H9 (cell line): ENCODE measurements around the gene VRK2. TPM values are rescaled to one million over a fixed set of nuclear protein-coding genes. Genes with fewer than 3 reads are reported as not detected.

Experiments
- DNase-seq: peaks from one replicate; pipeline ENCODE4 v3.0.0-alpha.2; 2017
- H2AFZ ChIP-seq: one replicate; pipeline ENCODE4 v1.6.1; 2013; ENCODE audit warnings: mild to moderate bottlenecking, low read length, control low read depth, moderate library complexity
- H2AK5ac ChIP-seq: 2 replicates; pipeline ENCODE4 v1.6.1; 2013; ENCODE audit warnings: low read length, control low read depth, mixed read lengths; ENCODE audit not compliant: insufficient read length
- H2BK120ac ChIP-seq: one replicate; pipeline ENCODE4 v1.6.1; 2013; ENCODE audit warnings: low read depth, mild to moderate bottlenecking, low read length, control low read depth, inconsistent platforms; ENCODE audit not compliant: poor library complexity, severe bottlenecking
- H2BK12ac ChIP-seq: 2 replicates; pipeline ENCODE4 v1.6.1; 2013; ENCODE audit warnings: low read length, control low read depth, mixed read lengths, low read depth; ENCODE audit not compliant: insufficient read length
- H2BK15ac ChIP-seq: 2 replicates; pipeline ENCODE4 v1.6.1; 2013; ENCODE audit warnings: low read depth, low read length, control low read depth
- H2BK20ac ChIP-seq: one replicate; pipeline ENCODE4 v1.6.1; 2013; ENCODE audit warnings: low read depth, mild to moderate bottlenecking, low read length, control low read depth, inconsistent platforms; ENCODE audit not compliant: poor library complexity, severe bottlenecking
- H2BK5ac ChIP-seq: 2 replicates; pipeline ENCODE4 v1.6.1; 2013; ENCODE audit warnings: low read length, control low read depth, mixed read lengths; ENCODE audit not compliant: insufficient read length
- H3K14ac ChIP-seq: 2 replicates; pipeline ENCODE4 v1.6.1; 2013; ENCODE audit warnings: low read length, control low read depth; ENCODE audit not compliant: insufficient read depth
- H3K18ac ChIP-seq: 2 replicates; pipeline ENCODE4 v1.6.1; 2013; ENCODE audit warnings: low read depth, mild to moderate bottlenecking, mixed read lengths, low read length, control low read depth; ENCODE audit not compliant: insufficient read length
- H3K23ac ChIP-seq: 2 replicates; pipeline ENCODE4 v1.6.1; 2013; ENCODE audit warnings: low read length, control low read depth, mixed read lengths, low read depth; ENCODE audit not compliant: insufficient read length
- H3K23me2 ChIP-seq: 2 replicates; pipeline ENCODE4 v1.6.1; 2013; ENCODE audit warnings: low read depth, mild to moderate bottlenecking, mixed read lengths, low read length, control low read depth; ENCODE audit not compliant: insufficient read length, poor library complexity, severe bottlenecking
- H3K27ac ChIP-seq: 2 replicates; pipeline ENCODE4 v1.5.1; 2013; ENCODE audit warnings: low read length, control low read depth, mixed read lengths, low read depth; ENCODE audit not compliant: insufficient read length
- H3K27me3 ChIP-seq: 2 replicates; pipeline ENCODE4 v1.6.1; 2013; ENCODE audit warnings: low read length, control low read depth, inconsistent platforms; ENCODE audit not compliant: insufficient read depth
- H3K4ac ChIP-seq: 2 replicates; pipeline ENCODE4 v1.6.1; 2013; ENCODE audit warnings: low read depth, mild to moderate bottlenecking, control low read depth, inconsistent platforms, low read length, moderate library complexity
- H3K4me1 ChIP-seq: 2 replicates; pipeline ENCODE4 v1.6.1; 2013; ENCODE audit warnings: low read length, control low read depth, inconsistent platforms; ENCODE audit not compliant: insufficient read depth
- H3K4me2 ChIP-seq: 2 replicates; pipeline ENCODE4 v1.6.1; 2013; ENCODE audit warnings: low read length, control low read depth, mixed read lengths; ENCODE audit not compliant: insufficient read length, insufficient read depth
- H3K56ac ChIP-seq: 2 replicates; pipeline ENCODE4 v1.6.1; 2013; ENCODE audit warnings: low read depth, mild to moderate bottlenecking, mixed read lengths, low read length, control low read depth; ENCODE audit not compliant: insufficient read length
- H3K79me1 ChIP-seq: 2 replicates; pipeline ENCODE4 v1.6.1; 2013; ENCODE audit warnings: low read depth, mild to moderate bottlenecking, moderate library complexity, low read length, control low read depth, inconsistent platforms; ENCODE audit not compliant: insufficient read depth, poor library complexity, severe bottlenecking
- H3K79me2 ChIP-seq: 2 replicates; pipeline ENCODE4 v1.6.1; 2013; ENCODE audit warnings: low read length, control low read depth, inconsistent platforms; ENCODE audit not compliant: insufficient read depth
- H3K9ac ChIP-seq: 2 replicates; pipeline ENCODE4 v1.6.1; 2013; ENCODE audit warnings: low read length, control low read depth, mixed read lengths; ENCODE audit not compliant: insufficient read length; ENCODE audit errors: extremely low read depth
- H3K9me3 ChIP-seq: one replicate; pipeline ENCODE4 v1.6.1; 2013; ENCODE audit warnings: low read depth, low read length, inconsistent platforms; ENCODE audit not compliant: control insufficient read depth
- H3T11ph ChIP-seq: one replicate; pipeline ENCODE4 v1.6.1; 2013; ENCODE audit warnings: mild to moderate bottlenecking, low read length, control low read depth, inconsistent platforms
- H4K20me1 ChIP-seq: one replicate; pipeline ENCODE4 v1.6.1; 2013; ENCODE audit not compliant: control insufficient read depth, insufficient read length, insufficient read depth
- H4K5ac ChIP-seq: 2 replicates; pipeline ENCODE4 v1.6.1; 2013; ENCODE audit warnings: low read depth, mild to moderate bottlenecking, mixed read lengths, low read length, control low read depth; ENCODE audit not compliant: insufficient read length
- H4K8ac ChIP-seq: replicated peaks from 2 replicates; pipeline ENCODE4 v1.6.1; 2013; ENCODE audit warnings: low read length, control low read depth, mixed read lengths, low read depth; ENCODE audit not compliant: insufficient read length
- H4K91ac ChIP-seq: 2 replicates; pipeline ENCODE4 v1.6.1; 2013; ENCODE audit warnings: low read depth, mild to moderate bottlenecking, moderate library complexity, mixed read lengths, low read length, control low read depth; ENCODE audit not compliant: insufficient read length
- H3K27ac Mint-ChIP-seq, 3 experiments: 2 replicates in 2 of 3; 3 replicates in 1 of 3; pipeline ENCODE4 v1.8.0; 2020 to 2021; ENCODE audit warnings: mixed read lengths in 3 of 3, mild to moderate bottlenecking in 1 of 3, moderate library complexity in 1 of 3
- H3K27me3 Mint-ChIP-seq: 2 replicates; pipeline ENCODE4 v1.8.0; 2021; ENCODE audit warnings: low read depth, mild to moderate bottlenecking, moderate library complexity, mixed read lengths
- H3K36me3 Mint-ChIP-seq, 3 experiments: 2 replicates in 2 of 3; 3 replicates in 1 of 3; pipeline ENCODE4 v1.8.0; 2020 to 2021; ENCODE audit warnings: low read depth in 3 of 3, mixed read lengths in 3 of 3; ENCODE audit not compliant: insufficient read depth in 1 of 3
- H3K4me1 Mint-ChIP-seq, 2 experiments: 2 replicates each; pipeline ENCODE4 v1.8.0; 2020; ENCODE audit warnings: mixed read lengths in 2 of 2
- H3K4me3 Mint-ChIP-seq, 2 experiments: 2 replicates in 1 of 2; 3 replicates in 1 of 2; pipeline ENCODE4 v1.8.0; 2020 to 2021; ENCODE audit warnings: mild to moderate bottlenecking in 2 of 2, mixed read lengths in 2 of 2, moderate library complexity in 1 of 2
- H3K9me3 Mint-ChIP-seq, 2 experiments: 2 replicates in 1 of 2; 3 replicates in 1 of 2; pipeline ENCODE4 v1.8.0; 2020; ENCODE audit warnings: mild to moderate bottlenecking in 2 of 2, mixed read lengths in 2 of 2, moderate library complexity in 1 of 2
- WGBS: extraction: QIAGEN DNeasy Blood & Tissue Kit; methylation state at CpG from one replicate; pipeline ENCODE4 v1.1.7; 2013; ENCODE audit warnings: missing lambda C conversion rate, low lambda C conversion rate, mixed read lengths; ENCODE audit not compliant: insufficient read length; ENCODE audit errors: extremely low coverage; 5-methylcytosine and 5-hydroxymethylcytosine counted together
- total RNA-seq: library from RNA; stranded (reverse); gene quantifications from 2 replicates; pipeline ENCODE4 v1.2.1, GENCODE V29; 2021
- TF ChIP-seq, protein P1 (sequence below): fragments of 200-600 bp; sonication (generic); conservative IDR thresholded peaks from 3 replicates; pipeline ENCODE4 v1.8.0; 2021; ENCODE audit warnings: antibody characterized with exemption, mild to moderate bottlenecking

Gene VRK2
- total RNA-seq, 1 experiment from 2014 or later: 23.8 TPM

DNA sequence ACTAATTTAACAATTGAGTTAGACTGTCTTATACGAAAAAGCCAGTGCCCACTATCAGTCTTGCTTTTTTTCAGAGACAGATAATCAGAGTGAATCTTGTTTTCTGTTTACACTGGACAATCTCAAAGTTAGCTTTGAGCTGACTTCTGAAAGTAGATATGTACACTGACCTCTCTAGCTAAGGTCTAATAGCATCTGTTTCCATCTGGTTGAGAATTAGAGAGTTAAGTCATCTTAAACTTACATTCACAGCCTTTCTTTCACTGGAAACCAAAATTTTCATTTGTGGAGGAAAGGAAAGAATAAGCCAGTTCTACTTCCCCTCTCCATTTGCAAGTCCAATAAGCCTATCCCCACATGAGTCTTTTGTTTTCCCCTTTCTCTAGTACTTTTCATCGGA is 89.3 kb downstream of the VRK2 start:
- no peak overlapping the region for H2BK20ac ChIP-seq
- H3K14ac ChIP-seq: no peak overlapping the region
- H2BK12ac ChIP-seq: no peak overlapping the region
- Mint-ChIP-seq H3K4me3 (no peak overlapping the region), H3K36me3 (peaks cover 5 to 8% (median 7%) of the 10 kb centered on the region in 3 experiments; a peak in 5 of 7 replicates), H3K4me1 (peaks cover 7 to 10% of the 10 kb centered on the region in 2 experiments; a peak in 3 of 4 replicates), H3K9me3 (no peaks in the 10 kb centered on the region), H3K27me3 (no peaks in the 10 kb centered on the region), H3K27ac (peak overlapping the region in 1 of 3 experiments; percentile 40; a peak in 1 of 7 replicates)
- no peak overlapping the region for H2AFZ ChIP-seq
- H3K23ac ChIP-seq: no peak overlapping the region
- no peak overlapping the region for H3K4me2 ChIP-seq
- no peak overlapping the region for H2BK120ac ChIP-seq
- no peaks in the 10 kb centered on the region for H3K79me1 ChIP-seq
- H3K9ac ChIP-seq: no peak overlapping the region
- no peaks in the 10 kb centered on the region for H3K23me2 ChIP-seq
- no peaks in the 10 kb centered on the region for H3K9me3 ChIP-seq
- DNase-seq: no peak
- H2AK5ac ChIP-seq: no peak overlapping the region
- H3K79me2 ChIP-seq: no peaks in the 10 kb centered on the region
- no peak overlapping the region for H3K27ac ChIP-seq
- H2BK15ac ChIP-seq: no peak overlapping the region
- H4K20me1 ChIP-seq: no peaks in the 10 kb centered on the region
- no peak overlapping the region for H4K5ac ChIP-seq
- no peak overlapping the region for H3T11ph ChIP-seq
- H2BK5ac ChIP-seq: no peak overlapping the region
- no CpG with 5 or more reads among the region's 2 CpGs for WGBS
- H4K8ac ChIP-seq: no peak overlapping the region
- H3K27me3 ChIP-seq: no peaks in the 10 kb centered on the region
- no peaks in the 10 kb centered on the region for H3K4me1 ChIP-seq
- no peak overlapping the region for H4K91ac ChIP-seq
- TF ChIP-seq, protein P1, sequence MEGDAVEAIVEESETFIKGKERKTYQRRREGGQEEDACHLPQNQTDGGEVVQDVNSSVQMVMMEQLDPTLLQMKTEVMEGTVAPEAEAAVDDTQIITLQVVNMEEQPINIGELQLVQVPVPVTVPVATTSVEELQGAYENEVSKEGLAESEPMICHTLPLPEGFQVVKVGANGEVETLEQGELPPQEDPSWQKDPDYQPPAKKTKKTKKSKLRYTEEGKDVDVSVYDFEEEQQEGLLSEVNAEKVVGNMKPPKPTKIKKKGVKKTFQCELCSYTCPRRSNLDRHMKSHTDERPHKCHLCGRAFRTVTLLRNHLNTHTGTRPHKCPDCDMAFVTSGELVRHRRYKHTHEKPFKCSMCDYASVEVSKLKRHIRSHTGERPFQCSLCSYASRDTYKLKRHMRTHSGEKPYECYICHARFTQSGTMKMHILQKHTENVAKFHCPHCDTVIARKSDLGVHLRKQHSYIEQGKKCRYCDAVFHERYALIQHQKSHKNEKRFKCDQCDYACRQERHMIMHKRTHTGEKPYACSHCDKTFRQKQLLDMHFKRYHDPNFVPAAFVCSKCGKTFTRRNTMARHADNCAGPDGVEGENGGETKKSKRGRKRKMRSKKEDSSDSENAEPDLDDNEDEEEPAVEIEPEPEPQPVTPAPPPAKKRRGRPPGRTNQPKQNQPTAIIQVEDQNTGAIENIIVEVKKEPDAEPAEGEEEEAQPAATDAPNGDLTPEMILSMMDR: no peak
- H3K18ac ChIP-seq: no peak overlapping the region
- no peak overlapping the region for H3K4ac ChIP-seq
- H3K56ac ChIP-seq: no peak overlapping the region
